Measurements from ENCODE around the gene SSRP1.

DNA sequence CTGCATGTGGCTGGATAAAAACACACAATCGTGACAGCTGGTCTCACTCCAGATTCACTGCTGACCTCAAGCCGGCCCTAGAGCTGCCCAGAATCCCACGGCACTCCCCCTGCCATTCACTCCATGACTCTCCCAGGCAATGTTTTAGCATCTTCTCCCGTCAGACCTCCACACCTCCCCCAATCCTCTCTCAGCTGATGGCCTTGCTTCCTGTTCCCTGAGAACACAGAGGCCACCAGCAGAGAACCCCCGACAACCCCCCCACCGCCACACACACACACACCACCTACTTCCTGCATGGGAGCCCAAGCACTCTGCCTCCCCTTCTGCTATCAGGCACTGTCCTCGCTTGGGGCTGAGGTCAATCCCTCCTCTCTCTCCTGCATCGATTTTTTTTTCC lies 20.2 kb downstream of the SSRP1 start:
- TF ChIP-seq TCF12 (IDR thresholded peaks at IDR 0.05; ENCODE audit: low read depth) (no peak), EP300 (IDR thresholded peaks at IDR 0.05; ENCODE audit: borderline replicate concordance) (no peak), RAD21 (IDR thresholded peaks at IDR 0.05; ENCODE audit: low read depth) (no peak), TEAD4 (IDR thresholded peaks at IDR 0.05) (no peak), CREB1 (IDR thresholded peaks at IDR 0.05; ENCODE audit: low read depth) (no peak), TAF1 (IDR thresholded peaks at IDR 0.05; ENCODE audit: low read depth) (no peak)
- TF ChIP-seq, protein P1, sequence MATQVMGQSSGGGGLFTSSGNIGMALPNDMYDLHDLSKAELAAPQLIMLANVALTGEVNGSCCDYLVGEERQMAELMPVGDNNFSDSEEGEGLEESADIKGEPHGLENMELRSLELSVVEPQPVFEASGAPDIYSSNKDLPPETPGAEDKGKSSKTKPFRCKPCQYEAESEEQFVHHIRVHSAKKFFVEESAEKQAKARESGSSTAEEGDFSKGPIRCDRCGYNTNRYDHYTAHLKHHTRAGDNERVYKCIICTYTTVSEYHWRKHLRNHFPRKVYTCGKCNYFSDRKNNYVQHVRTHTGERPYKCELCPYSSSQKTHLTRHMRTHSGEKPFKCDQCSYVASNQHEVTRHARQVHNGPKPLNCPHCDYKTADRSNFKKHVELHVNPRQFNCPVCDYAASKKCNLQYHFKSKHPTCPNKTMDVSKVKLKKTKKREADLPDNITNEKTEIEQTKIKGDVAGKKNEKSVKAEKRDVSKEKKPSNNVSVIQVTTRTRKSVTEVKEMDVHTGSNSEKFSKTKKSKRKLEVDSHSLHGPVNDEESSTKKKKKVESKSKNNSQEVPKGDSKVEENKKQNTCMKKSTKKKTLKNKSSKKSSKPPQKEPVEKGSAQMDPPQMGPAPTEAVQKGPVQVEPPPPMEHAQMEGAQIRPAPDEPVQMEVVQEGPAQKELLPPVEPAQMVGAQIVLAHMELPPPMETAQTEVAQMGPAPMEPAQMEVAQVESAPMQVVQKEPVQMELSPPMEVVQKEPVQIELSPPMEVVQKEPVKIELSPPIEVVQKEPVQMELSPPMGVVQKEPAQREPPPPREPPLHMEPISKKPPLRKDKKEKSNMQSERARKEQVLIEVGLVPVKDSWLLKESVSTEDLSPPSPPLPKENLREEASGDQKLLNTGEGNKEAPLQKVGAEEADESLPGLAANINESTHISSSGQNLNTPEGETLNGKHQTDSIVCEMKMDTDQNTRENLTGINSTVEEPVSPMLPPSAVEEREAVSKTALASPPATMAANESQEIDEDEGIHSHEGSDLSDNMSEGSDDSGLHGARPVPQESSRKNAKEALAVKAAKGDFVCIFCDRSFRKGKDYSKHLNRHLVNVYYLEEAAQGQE (IDR thresholded peaks at IDR 0.05; ENCODE audit: low read depth): no peak
- TF ChIP-seq, protein P2, sequence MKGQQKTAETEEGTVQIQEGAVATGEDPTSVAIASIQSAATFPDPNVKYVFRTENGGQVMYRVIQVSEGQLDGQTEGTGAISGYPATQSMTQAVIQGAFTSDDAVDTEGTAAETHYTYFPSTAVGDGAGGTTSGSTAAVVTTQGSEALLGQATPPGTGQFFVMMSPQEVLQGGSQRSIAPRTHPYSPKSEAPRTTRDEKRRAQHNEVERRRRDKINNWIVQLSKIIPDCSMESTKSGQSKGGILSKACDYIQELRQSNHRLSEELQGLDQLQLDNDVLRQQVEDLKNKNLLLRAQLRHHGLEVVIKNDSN (IDR thresholded peaks at IDR 0.05): no peak
- TF ChIP-seq, protein P3, sequence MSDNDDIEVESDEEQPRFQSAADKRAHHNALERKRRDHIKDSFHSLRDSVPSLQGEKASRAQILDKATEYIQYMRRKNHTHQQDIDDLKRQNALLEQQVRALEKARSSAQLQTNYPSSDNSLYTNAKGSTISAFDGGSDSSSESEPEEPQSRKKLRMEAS (IDR thresholded peaks at IDR 0.05): no peak

Measured in Ishikawa (cell line).